HG02798 (cell line): ENCODE data around the gene HORMAD2.

Source experiments
- ATAC-seq: cut with Tn5 transposase; IDR thresholded peaks from one replicate; pipeline ENCODE4 v1.9.1; 2021; ENCODE audit warnings: mild to moderate bottlenecking; ENCODE audit not compliant: unreplicated experiment, poor library complexity

HORMAD2 gene

DNA sequence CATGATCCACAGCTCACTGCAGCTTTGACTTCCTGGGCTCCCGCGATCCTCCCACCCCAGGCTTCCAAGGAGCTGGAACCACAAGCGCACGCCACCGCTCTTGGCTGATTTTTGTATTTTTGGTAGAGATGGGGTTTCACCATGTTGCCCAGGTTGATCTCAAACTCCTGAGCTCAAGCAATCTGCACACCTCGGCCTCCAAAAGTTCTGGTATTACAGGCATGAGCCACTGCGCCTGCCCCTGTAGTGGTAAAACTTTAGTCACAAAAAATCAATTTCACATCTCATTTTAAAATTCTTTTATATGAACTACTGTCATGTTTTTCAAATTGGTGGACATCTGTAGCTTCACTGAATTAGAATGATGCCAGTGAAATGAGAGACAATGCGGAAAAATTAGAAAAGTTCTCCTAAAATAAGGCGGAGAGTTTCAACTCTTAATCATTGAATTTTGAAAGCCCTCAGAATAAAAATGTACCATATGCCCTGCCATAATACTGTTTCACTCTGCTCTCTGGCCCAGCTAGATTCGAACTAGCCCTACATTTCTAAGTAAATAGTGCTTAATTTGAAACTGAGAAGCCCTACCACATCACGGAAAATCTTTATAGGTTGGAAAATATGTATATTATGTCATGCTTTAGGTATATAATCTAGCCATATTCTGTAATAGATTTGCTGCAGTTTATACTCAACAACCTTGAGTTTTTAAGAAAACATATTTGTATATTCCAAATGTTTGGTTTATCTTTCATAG, 78.7 kb downstream of the HORMAD2 start:
- ATAC-seq = no peak

DNA sequence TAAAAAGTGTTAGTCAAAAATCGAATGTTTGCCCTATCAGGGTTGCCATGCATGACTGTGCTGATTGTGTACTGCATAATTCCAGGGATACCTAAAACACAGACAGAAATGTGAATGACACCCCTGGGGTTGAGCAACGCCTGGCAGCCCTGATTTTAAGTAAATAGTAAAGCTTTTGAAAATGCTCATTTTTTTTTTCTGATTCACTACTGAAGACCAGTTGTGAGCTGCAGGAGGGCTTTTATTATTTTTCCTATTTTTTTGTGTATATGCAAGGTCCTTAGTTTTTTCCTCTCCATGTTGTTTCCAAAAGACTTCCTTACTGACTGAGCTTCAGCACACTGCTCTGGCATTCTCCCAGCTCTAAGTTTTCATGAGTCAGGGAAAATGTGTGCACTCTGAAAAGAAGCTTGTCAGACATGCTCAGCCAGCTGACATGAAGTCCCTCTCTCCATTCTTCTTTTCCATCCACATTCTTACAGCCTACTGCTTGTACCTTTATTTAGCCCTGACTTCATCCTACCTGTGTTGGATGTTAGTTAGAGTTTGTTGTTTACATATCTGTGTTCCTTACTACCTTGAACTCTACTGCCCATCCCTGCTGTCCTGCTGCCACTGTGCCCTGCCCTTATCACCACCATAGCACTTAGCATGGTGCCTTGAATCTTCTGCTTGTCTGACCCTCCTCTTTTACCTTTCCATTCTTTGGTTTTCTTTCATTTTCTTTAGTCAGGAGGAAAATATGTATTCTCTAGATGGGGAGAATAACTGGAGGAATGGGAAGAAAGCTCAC, 79.5 kb downstream of the HORMAD2 start:
- no peak for ATAC-seq

DNA sequence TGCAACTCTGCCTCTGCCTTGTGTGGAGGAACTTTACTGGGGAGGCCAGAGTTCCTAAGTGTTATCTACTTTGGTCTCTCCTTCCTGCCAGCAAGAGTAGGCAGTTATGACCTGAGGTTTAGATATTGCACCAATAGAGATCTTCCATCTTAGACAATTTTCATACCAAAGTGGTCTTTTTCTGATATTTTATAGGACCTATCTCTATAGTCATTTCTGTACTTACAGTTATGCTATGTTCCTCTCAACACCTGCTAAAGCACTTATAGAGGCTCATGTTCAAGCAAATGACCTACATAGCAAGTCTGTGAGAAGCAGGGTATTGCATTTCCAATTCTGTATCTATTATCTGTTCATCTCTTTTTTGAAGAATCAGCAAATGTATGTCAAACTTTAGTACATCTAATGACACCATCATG, 80.8 kb downstream of the HORMAD2 start:
- no peak for ATAC-seq

GRCh38 chr22:30167296-30167695, 87.0 kb downstream of the HORMAD2 start:
- no peak for ATAC-seq

DNA sequence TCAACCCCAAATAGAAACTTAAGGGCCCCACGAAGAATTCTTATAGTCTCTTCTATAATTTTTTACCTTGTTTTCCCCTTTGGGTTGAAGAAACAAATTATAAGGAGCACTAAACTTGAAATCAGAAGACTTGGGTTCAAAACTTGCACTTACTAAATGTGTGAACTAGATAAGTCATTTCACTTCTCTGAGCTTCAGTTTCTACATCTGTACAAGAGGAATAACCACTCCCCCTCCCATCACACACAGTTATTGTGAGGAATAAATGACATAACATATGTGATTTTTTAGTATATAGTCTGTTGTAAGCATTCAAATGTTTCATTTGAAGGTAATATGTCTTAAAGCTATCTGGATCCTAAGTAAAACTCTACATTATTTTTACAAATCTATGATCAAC, 87.5 kb downstream of the HORMAD2 start:
- ATAC-seq = no peak

DNA sequence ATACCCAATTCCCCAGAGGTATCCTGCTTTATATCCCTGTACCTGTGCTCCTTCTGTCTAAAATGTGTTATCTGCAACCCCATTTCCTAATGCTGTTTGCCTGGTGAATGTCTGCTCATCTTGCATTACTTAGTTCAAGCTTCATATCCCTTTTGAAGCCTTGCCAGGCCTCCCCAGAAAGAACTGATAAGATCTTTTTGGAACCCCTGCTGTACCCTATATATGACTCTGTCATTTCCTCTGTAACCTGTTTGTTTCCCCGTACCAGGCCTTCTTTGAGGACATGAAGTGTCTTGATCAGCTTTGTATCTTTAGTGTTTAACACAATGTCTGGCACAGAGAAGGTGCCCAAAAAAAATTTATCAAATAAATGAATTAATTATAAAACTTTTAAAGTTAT, 88.7 kb downstream of the HORMAD2 start:
- ATAC-seq = no peak

GRCh38 chr22:30170129-30170528, 89.9 kb downstream of the HORMAD2 start:
- no peak for ATAC-seq

GRCh38 chr22:30171008-30171407, 90.7 kb downstream of the HORMAD2 start:
- no peak for ATAC-seq

DNA sequence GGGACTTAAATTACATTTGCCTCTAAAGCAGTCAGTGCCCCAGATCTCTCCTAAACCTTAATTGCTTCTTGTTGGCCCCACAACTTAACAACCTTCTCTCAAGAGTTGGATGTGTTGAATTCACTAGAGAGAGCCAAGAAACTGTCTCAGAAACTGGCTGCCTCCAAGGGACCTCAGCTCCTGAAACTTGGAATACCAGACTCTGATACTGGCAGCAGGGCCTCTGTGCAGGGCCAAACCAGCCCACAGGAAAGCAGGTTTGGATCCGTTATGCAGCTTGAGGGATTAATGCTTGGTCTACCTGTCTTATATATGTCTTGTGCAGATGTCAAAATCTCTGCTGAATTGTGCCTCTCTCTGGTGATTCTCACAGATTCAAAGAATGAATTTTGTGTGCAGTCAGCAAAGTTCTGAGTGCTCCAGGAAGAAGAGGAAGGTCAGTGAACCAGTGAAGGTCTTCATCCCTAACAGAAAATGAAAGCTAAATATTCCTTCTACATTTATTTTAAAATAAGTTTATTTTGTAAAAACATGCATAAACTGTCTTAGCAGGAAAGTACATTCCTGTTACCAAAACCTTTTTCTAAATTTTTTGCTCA, 95.5 kb downstream of the HORMAD2 start:
- no peak for ATAC-seq

GRCh38 chr22:30176431-30176830, 96.2 kb downstream of the HORMAD2 start:
- no peak for ATAC-seq

DNA sequence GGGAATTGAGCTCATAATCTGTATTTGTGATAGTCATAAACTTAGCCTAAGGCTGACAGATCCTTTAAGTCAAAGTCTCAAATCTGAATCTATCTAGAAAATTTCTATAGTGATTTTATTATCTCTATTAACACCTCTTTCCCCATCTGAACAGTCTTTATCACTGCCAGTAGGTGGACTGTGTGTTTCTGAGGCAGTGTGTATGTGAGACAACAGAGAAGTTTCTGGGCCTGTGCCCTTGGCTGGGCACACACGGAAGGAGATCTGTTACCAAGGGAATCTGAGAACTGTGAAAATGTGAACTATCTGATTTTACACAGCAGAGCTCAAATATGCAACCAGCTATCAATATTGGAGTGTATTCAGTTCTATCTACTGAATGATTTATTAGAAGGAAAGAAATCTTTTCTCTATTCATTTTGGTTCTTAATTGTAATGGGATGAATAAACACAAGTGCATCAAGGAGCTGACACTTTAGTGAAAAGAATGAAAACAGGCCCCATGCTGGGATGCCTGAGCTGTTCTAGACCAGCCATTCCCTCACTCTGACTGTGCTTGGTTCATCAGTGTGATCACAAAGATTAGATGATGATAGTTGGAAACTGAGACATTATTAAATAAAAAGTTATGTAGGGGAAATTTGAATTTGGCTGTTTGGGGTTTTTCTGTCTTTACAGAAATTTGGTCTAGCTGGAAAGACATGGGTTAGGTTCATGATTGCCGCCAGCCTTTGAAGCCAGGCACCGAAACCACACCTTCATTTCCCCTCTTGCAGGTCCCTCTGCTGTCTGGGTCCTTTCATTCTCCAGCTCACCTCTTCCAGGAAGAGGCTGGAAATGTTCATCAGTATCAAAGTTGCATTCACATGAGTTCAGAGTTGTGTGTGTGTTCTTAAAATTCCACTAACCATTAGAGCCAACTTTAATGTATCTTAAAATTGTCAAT, 98.2 kb downstream of the HORMAD2 start:
- no peak for ATAC-seq

DNA sequence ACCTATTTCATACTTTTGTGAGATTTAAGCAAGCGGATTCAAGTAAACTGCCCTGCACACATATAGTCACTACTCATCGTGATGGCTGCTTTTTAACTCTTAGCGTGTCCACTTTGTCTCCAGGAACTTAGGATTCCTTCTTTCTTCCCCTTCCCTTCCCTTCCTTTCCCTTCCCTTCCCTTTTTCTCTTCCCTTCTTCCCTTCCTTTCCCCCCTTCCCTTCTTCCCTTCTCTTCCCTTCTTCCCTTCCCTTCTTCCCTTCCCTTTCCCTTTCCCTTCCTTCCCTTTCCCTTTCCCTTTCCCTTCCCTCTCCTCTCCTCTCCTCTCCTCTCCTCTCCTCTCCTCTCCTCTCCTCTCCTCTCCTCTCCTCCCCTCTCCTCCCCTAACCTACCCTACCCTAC, 100.4 kb downstream of the HORMAD2 start:
- no peak for ATAC-seq

GRCh38 chr22:30181459-30182349, 101.4 kb downstream of the HORMAD2 start:
- no peak for ATAC-seq

- no peak for ATAC-seq
These were observed 102.1 kb downstream of the HORMAD2 start for GRCh38 chr22:30182350-30182745.

- no peak for ATAC-seq
These were observed 102.6 kb downstream of the HORMAD2 start for GRCh38 chr22:30182815-30183214.

GRCh38 chr22:30183271-30183670, 103.0 kb downstream of the HORMAD2 start:
- ATAC-seq = no peak

DNA sequence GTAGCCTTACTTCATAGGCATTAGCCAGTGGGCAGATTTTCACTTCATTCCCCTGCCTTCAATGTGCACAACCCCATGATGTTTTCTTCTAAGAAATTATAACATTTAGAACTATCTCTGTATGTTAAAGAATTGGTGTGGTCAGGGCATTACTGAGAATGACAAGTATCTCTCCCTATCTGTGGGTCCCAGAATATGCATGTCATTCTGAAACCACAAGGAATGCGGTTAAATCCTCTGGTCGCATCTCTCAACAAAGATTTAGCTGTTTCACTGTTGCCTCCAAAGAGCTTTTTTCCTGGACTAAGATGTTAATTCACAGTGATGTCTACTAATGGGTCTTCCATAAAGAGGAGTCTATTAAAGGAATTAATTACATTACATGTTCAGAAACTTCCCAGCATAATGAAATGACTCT, 103.6 kb downstream of the HORMAD2 start:
- no peak for ATAC-seq

DNA sequence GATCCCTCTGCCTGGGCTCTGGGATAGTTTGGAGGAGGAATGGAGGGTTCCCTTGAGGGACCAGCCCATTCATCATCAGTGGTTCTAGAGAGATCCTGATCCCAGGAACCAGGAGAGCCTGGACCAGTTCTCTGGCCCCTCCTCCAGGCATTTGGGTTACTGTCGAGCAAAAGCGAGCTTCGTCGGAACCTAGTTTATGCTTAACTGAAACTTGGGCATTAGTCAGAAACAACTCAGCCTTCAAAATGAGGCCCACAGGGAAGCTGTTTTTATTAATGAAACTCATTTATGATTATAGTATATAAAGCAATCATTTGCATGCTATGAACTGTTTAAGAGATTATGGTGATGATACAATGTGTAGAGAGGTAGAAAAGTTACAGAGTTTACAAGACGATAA, 104.9 kb downstream of the HORMAD2 start:
- no peak for ATAC-seq

DNA sequence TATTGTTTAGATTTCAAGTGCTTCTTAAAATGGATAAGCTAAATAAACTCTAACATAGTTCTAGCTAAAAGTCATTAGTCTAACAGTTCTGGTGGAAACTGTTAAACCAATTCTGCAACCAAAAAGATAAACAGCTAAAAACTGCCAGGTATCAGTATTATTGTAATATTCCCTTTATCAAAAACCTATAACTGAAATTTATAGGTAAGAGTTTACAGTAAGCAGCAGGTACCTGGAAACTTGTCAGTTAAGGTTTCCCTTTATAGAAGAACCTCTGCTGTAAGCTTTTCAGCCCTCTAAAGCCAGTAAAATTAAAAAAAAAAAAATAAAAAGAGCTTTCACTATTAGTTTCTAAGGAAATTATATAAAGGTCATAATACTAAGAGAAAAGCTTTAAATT, 105.3 kb downstream of the HORMAD2 start:
- no peak for ATAC-seq
